Activated CD4-positive, alpha-beta memory T cell treated with anti-CD3 and anti-CD28 coated beads for 36 hours (primary cell): ENCODE measurements around the gene PEX10. TPM values are rescaled to one million over a fixed set of nuclear protein-coding genes. Genes with fewer than 3 reads are reported as not detected.
"Not testable (repeated sequence)": the region's sequence is repeated elsewhere in the genome, so short reads cannot be mapped to it uniquely, and the experiment has no call there.

Experiments
- CTCF ChIA-PET: fragments of 350-600 bp; sonication (Branson Sonifier 250); formaldehyde crosslinking; loops from one replicate; lab custom pipeline; 2021; ENCODE audit warnings: antibody characterized with exemption, inconsistent platforms; lab: Charles Lee
- POLR2A ChIA-PET: fragments of 350-600 bp; sonication (Branson Sonifier 250); formaldehyde crosslinking; loops from one replicate; lab custom pipeline; 2021; ENCODE audit warnings: antibody characterized with exemption; lab: Charles Lee
- DNase-seq: peaks from one replicate; pipeline ENCODE4 v3.0.0-alpha.2; 2020
- H3K27ac Mint-ChIP-seq: one replicate; pipeline ENCODE4 v1.8.0; 2021; ENCODE audit warnings: mixed read lengths
- H3K27me3 Mint-ChIP-seq: one replicate; pipeline ENCODE4 v1.8.0; 2021; ENCODE audit warnings: mixed read lengths
- H3K36me3 Mint-ChIP-seq: one replicate; pipeline ENCODE4 v1.8.0; 2021; ENCODE audit warnings: mixed read lengths
- H3K4me1 Mint-ChIP-seq: one replicate; pipeline ENCODE4 v1.8.0; 2021; ENCODE audit warnings: low read depth, mixed read lengths
- H3K4me3 Mint-ChIP-seq: one replicate; pipeline ENCODE4 v1.8.0; 2021; ENCODE audit warnings: mild to moderate bottlenecking, mixed read lengths
- H3K9me3 Mint-ChIP-seq: one replicate; pipeline ENCODE4 v1.8.0; 2021; ENCODE audit warnings: mixed read lengths
- intact Hi-C: fragments of 100-400 bp; cut with micrococcal nuclease; formaldehyde crosslinking; loops from one replicate; pipeline ENCODE4 v1.15.1; 2023
- total RNA-seq, 2 experiments: library from RNA; stranded (reverse); gene quantifications; one replicate each; pipeline ENCODE4 v1.2.3, GENCODE V29; 2021

Gene PEX10
- total RNA-seq, 2 experiments from 2014 or later: 14.8 to 15.4 TPM

DNA sequence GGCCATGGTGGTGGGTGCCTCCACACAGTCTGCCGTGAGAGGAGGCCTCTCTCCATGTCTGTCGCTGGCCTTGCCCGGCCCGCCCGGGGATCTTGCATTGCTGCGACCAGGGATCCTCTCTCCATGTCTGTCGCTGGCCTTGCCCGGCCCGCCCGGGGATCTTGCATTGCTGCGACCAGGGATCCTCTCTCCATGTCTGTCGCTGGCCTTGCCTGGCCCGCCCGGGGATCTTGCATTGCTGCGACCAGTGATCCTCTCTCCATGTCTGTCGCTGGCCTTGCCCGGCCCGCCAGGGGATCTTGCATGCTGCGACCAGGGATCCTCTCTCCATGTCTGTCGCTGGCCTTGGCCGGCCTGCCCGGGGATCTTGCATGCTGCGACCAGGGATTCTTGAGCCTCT lies 28.0 kb upstream of the PEX10 start:
- POLR2A ChIA-PET, CTCF ChIA-PET, H3K4me3 Mint-ChIP-seq, H3K27ac Mint-ChIP-seq, intact Hi-C loops, H3K36me3 Mint-ChIP-seq, H3K9me3 Mint-ChIP-seq, H3K4me1 Mint-ChIP-seq: not testable (repeated sequence)
- DNase-seq: peak; percentile 15
- peaks cover 13% of the 10 kb centered on the region for H3K27me3 Mint-ChIP-seq

DNA sequence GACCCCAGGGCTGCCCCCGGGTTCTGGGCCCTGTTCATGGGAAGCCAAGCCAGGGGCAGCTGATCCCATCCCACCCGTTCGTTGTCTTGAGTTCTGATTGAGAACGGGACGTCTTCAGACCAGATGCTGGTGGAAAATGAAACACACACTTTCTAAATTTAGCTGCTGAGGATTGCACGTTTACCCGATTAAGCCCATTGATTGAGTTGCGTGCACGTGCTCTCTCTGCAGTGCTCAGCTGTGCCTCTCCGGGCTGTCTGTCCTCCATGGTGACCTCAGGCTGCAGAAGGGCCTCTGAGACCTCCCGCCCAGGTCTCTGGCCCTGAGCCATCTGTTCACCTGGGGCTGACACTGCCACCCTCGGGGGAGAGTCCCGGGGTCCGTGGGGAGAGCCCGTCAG lies 27.0 kb upstream of the PEX10 start:
- Mint-ChIP-seq H3K4me1 (no peaks in the 10 kb centered on the region), H3K27ac (no peak overlapping the region), H3K36me3 (no peaks in the 10 kb centered on the region), H3K4me3 (no peak overlapping the region), H3K9me3 (no peaks in the 10 kb centered on the region), H3K27me3 (peaks cover 5% of the 10 kb centered on the region)
- no peak for DNase-seq
- intact Hi-C loops: no loop called here
- ChIA-PET POLR2A (no interaction called here), CTCF (no interaction called here)

DNA sequence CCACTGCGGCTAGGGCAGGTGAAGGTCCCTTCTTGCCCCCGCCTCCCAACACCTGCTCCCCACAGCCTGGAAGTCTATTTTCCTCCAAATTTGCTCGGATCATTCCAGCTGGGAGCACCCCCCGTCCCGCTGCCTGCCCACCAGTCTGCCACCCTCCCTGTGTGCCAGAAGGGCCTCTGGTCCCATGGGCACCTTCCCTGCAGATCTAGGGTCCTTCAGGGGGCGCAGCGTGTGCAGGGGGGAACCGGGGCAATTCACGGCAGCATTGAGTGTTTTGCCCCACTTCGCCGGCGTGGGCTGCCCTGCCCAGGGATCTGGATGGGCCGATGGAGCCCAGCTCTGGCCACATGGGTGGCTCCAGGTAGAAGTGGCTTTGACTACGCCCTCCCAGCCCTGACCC lies 26.3 kb upstream of the PEX10 start:
- Mint-ChIP-seq H3K27me3 (peaks cover 3% of the 10 kb centered on the region), H3K36me3 (no peaks in the 10 kb centered on the region), H3K4me1 (no peaks in the 10 kb centered on the region), H3K27ac (no peak overlapping the region), H3K9me3 (no peaks in the 10 kb centered on the region), H3K4me3 (no peak overlapping the region)
- POLR2A ChIA-PET: no interaction called here
- CTCF ChIA-PET: no interaction called here
- intact Hi-C loops: no loop called here
- no peak for DNase-seq

DNA sequence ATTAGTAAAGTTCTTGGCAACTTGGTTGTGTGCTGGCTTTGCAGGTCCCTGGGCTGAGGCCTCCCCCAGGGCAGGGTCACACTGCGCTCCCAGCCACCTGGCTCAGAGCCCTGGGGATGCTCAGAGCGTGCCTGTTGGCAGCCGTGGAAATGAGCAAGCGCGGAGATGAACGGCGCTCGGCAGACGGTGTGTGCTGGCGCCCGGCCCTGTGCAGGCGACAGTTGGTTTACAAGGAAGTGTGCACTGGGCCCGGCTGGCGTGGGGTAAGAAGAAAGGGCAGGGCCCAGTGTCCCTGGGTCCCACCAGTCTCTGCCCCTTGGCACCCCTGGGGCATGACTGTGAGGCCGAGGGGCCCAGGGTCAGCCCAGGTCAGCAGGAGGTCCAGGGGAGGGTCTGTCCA lies 25.7 kb upstream of the PEX10 start:
- POLR2A ChIA-PET: no interaction called here
- Mint-ChIP-seq H3K27ac (no peak overlapping the region), H3K36me3 (no peaks in the 10 kb centered on the region), H3K9me3 (no peaks in the 10 kb centered on the region), H3K4me1 (no peaks in the 10 kb centered on the region), H3K27me3 (peaks cover 2% of the 10 kb centered on the region), H3K4me3 (no peak overlapping the region)
- intact Hi-C loops: no loop called here
- CTCF ChIA-PET: no interaction called here
- DNase-seq: no peak

DNA sequence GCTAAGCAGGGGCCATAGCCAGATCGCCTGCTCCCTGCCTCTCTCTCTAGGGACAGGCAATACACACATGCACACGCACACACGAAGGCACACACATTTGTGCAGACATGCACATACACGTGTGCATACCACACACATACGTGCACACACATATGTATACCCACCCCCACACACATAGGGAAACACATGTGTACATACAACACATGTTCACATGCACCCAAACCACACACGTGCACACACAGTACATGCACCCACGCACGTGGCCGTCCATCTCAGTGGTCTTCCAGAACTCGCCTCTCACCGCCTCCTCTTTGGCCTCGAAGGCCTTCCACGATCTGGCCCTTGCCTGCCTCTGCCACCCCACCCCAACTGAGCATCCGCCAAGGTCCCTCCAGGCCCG lies 25.3 kb upstream of the PEX10 start:
- Mint-ChIP-seq H3K27ac (no peak overlapping the region), H3K9me3 (no peaks in the 10 kb centered on the region), H3K27me3 (peaks cover 1% of the 10 kb centered on the region), H3K4me3 (no peak overlapping the region), H3K4me1 (no peaks in the 10 kb centered on the region), H3K36me3 (no peaks in the 10 kb centered on the region)
- CTCF ChIA-PET: no interaction called here
- no peak for DNase-seq
- intact Hi-C loops: no loop called here
- POLR2A ChIA-PET: no interaction called here

DNA sequence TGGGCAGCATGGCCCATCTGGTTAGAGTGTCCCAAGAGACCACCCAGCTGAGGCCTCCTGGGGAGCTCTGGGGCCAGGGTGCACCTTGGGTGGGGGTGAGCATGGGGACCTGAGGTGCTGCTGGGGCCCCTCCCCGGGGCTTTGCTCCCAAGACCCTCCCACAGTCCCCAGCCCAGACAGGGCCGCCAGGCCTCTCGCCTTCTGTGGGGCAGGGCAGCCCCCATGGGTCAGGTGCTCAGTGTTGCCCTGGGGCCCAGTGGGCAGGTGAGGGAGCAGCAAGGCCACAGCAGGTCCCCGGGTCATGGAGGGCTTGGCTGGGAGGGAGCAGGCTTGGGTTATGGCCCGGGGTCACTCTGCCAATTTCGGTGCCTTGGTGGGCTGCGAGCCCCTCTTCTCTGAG lies 24.5 kb upstream of the PEX10 start:
- intact Hi-C loops: no loop called here
- no peak overlapping the region for H3K27ac Mint-ChIP-seq
- ChIA-PET POLR2A (no interaction called here), CTCF (no interaction called here)
- no peaks in the 10 kb centered on the region for H3K27me3 Mint-ChIP-seq
- H3K9me3 Mint-ChIP-seq: no peaks in the 10 kb centered on the region
- H3K4me3 Mint-ChIP-seq: no peak overlapping the region
- DNase-seq: no peak
- H3K36me3 Mint-ChIP-seq: no peaks in the 10 kb centered on the region
- no peaks in the 10 kb centered on the region for H3K4me1 Mint-ChIP-seq

DNA sequence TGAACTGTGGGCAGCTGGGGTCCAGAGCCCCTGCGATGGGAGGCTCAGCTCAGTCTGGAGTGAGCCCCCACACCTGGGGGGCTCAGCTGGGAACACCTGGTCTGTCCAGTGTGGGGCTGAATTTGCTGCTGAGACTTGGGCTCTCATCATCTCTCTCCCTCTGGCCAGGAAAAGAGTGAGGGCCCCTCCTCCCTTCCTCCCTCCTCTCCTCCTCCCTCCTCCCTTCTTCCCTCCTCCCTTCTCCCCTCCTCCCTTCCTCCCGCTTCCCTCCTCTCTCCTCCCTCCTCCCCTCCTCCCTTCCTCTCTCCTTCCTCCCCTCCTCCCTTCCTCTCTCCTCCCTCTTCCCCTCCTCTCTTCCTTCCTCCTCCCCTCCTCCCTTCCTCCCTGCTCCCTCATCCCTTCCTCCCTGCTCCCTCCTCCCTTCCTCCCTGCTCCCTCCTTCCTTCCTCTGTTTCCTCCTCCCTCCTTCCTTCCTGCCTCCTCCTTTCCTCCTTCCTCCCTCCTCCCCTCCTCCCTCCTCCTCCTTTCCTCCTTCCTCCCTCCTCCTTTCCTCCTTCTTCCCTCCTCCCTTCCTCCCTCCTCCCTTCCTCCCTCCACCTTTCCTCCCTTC lies 23.5 kb upstream of the PEX10 start:
- H3K9me3 Mint-ChIP-seq: no peaks in the 10 kb centered on the region
- H3K4me1 Mint-ChIP-seq: no peaks in the 10 kb centered on the region
- DNase-seq: no peak
- ChIA-PET POLR2A (no interaction called here), CTCF (no interaction called here)
- no peaks in the 10 kb centered on the region for H3K36me3 Mint-ChIP-seq
- H3K4me3 Mint-ChIP-seq: no peak overlapping the region
- H3K27ac Mint-ChIP-seq: no peak overlapping the region
- no peaks in the 10 kb centered on the region for H3K27me3 Mint-ChIP-seq
- intact Hi-C loops: no loop called here

DNA sequence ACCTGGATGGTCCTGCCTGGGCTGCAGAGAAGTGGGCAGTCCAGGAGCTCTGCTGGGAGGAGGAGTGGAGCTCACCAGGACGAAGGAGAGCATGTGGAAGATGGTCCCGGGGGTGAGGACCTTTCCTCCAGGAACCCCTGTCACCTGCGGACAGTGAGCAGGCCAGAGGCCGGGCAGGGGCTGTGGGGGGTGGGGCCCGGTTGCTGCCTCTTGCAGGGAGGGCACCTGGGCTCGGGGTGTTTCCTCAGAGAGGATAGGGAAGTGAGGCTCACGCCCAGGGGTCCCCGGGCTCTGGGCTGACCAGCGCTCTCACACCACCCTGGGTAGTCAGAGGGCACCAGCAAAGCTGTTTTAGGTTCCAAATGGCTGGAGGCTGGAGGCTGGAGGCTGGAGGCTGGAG lies 22.7 kb upstream of the PEX10 start:
- Mint-ChIP-seq H3K4me1 (no peaks in the 10 kb centered on the region), H3K36me3 (no peaks in the 10 kb centered on the region), H3K27ac (no peak overlapping the region), H3K4me3 (no peak overlapping the region), H3K9me3 (peaks cover 5% of the 10 kb centered on the region), H3K27me3 (no peaks in the 10 kb centered on the region)
- POLR2A ChIA-PET: no interaction called here
- CTCF ChIA-PET: interaction anchor here (1.2 kb wide), 1 partner anchor 22 kb away, joined by 3 read pairs; no protein-coding TSS in a partner anchor
- DNase-seq: no peak
- intact Hi-C loops: no loop called here

DNA sequence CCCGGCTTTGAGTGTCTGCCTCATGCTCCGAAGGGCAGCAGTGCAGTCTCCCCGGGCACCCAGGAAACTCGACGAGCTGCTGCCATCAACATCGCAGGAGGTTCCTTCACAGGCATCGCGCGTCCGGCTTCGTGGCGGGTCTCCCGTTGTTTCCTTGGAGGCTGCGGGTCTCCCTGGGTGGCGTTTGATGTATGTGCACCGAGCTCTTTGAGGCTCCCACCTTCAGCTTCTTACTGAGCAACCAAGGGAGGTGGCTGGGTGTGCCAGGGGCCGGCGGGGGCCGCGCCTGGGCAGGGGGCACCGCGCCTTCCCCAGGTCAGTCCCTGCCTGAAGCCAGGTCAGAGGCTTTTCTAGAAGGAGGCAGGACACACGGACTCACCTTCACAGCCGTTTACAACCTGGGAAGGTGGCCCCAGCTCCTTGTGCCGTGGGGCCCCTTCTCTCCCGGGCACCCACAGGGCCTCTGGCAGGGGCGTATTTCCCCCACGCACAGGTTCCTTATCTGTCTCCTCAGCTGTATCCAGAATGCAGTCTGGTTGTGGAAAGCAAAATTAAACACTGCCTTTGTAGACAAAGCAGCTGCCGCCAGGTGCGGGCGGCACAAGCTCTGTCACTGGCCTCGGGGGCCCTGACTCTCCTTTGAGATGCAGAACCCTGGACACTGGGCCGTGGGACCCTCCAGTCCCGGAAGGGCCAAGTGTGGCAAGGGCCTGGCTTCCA lies 21.7 kb upstream of the PEX10 start:
- H3K4me3 Mint-ChIP-seq: no peak overlapping the region
- no peaks in the 10 kb centered on the region for H3K4me1 Mint-ChIP-seq
- intact Hi-C loops: no loop called here
- peaks cover 11% of the 10 kb centered on the region for H3K9me3 Mint-ChIP-seq
- CTCF ChIA-PET: interaction anchor here (1.2 kb wide), 1 partner anchor 21 kb away, joined by 3 read pairs; no protein-coding TSS in a partner anchor
- H3K27me3 Mint-ChIP-seq: no peaks in the 10 kb centered on the region
- H3K36me3 Mint-ChIP-seq: no peaks in the 10 kb centered on the region
- POLR2A ChIA-PET: no interaction called here
- DNase-seq: no peak
- H3K27ac Mint-ChIP-seq: no peak overlapping the region

DNA sequence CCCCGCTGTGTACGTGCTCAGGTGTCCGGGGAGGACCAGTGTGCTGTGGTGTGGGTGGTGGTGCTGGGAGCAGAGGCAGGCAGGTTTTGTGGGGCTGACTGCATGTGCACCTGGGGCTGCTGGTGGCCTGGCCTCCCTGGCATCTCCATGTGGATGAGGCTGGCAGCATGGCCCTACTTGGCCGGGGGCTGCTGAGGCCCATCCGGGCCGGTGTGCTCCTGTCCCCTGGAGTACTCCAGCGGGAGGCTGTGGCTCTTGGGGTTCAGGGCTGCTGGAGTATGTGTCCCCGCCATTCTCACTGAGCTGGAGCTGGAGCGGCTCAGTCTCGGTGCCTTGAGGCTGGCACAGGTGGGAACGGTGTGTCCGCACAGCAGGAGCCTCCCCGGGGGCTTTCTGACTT lies 20.8 kb upstream of the PEX10 start:
- intact Hi-C loops: no loop called here
- Mint-ChIP-seq H3K27ac (no peak overlapping the region), H3K4me3 (no peak overlapping the region), H3K36me3 (no peaks in the 10 kb centered on the region), H3K9me3 (peaks cover 11% of the 10 kb centered on the region), H3K4me1 (no peaks in the 10 kb centered on the region), H3K27me3 (no peaks in the 10 kb centered on the region)
- DNase-seq: no peak
- CTCF ChIA-PET: no interaction called here
- POLR2A ChIA-PET: no interaction called here

DNA sequence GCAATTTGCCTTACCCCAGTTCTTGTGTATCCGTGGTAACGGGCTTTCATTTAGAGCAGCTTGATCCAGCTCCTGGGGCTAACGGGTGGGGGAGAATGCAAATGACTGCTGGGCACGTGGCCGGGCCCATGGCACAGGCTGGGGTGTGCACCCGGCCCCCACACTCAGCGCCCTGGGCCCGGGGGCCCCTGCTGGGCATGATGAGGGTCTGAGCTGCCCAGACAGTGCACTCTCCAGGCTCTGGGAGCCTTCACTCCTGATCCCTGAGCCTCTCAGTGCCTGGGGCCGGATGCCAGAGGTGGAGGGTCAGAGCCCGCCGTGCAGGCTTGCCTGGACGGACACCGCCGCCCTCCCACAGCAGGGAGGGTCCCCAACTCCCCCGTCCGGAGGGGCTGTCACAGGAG lies 20.1 kb upstream of the PEX10 start:
- ChIA-PET POLR2A (interaction anchor here (0.6 kb wide), 1 partner anchor 206 kb away, joined by 3 read pairs; no protein-coding TSS in a partner anchor), CTCF (no interaction called here)
- Mint-ChIP-seq H3K36me3 (no peaks in the 10 kb centered on the region), H3K27me3 (no peaks in the 10 kb centered on the region), H3K9me3 (peaks cover 11% of the 10 kb centered on the region), H3K4me1 (no peaks in the 10 kb centered on the region), H3K4me3 (no peak overlapping the region), H3K27ac (no peak overlapping the region)
- DNase-seq: no peak
- intact Hi-C loops: no loop called here

DNA sequence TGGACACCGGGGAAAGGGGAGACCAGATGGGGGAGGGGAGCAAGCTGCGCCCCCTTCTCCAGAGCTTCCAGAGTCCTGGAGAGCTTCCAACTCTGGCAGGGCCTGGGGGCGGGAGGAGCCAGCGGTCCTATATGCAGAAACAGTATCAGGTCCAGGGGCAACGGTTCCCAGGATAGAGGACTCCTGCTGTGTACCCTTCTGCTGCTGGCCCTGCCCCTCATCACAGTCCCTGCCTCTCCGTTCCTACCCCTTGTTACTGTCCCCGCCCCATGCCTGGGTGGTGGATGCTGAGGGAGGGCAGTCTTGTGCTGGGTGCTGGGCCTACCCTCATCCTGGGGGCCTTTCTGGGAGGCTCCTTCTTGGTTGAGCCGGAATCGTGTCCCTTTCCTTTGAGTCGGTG lies 19.2 kb upstream of the PEX10 start:
- no peaks in the 10 kb centered on the region for H3K27me3 Mint-ChIP-seq
- DNase-seq: no peak
- H3K27ac Mint-ChIP-seq: no peak overlapping the region
- intact Hi-C loops: no loop called here
- no peaks in the 10 kb centered on the region for H3K4me1 Mint-ChIP-seq
- H3K36me3 Mint-ChIP-seq: no peaks in the 10 kb centered on the region
- H3K4me3 Mint-ChIP-seq: no peak overlapping the region
- peaks cover 11% of the 10 kb centered on the region for H3K9me3 Mint-ChIP-seq
- CTCF ChIA-PET: no interaction called here
- POLR2A ChIA-PET: no interaction called here

DNA sequence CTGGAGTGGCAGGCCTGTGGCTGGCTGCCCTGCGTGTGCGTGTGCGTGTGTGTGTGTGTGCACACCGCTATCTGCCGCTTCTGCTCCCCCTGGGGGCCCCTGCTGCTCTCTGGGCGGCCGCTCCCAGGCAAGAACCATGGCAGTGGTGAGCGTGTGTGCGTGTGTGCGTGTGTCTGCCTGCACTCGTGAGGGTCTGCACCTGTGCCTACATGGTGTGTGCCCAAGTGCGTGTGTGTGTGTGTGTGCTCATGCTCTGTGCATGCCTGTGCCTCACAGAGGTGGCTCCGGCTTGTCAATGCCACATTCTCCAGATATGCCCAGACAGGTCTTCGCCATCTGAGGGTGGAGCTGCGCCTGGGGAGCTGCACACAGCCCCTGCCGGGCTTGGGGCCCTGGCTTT lies 18.7 kb upstream of the PEX10 start:
- Mint-ChIP-seq H3K27me3 (no peaks in the 10 kb centered on the region), H3K36me3 (no peaks in the 10 kb centered on the region), H3K27ac (no peak overlapping the region), H3K4me1 (no peaks in the 10 kb centered on the region), H3K4me3 (no peak overlapping the region), H3K9me3 (peaks cover 11% of the 10 kb centered on the region)
- DNase-seq: no peak
- intact Hi-C loops: no loop called here
- ChIA-PET CTCF (interaction anchor here (0.8 kb wide), 1 partner anchor 116 kb away, joined by 3 read pairs; no protein-coding TSS in a partner anchor), POLR2A (no interaction called here)
